SH-SY5Y (cell line): ENCODE data around the gene DAB2IP.

Source experiments
- GATA2 ChIP-seq: IDR thresholded peaks from 2 replicates; pipeline ENCODE4 v1.6.1; 2011; ENCODE audit warnings: mild to moderate bottlenecking, low read depth, low read length
- GATA3 ChIP-seq: IDR thresholded peaks from 2 replicates; pipeline ENCODE4 v1.6.1; 2011; ENCODE audit warnings: low read depth, mild to moderate bottlenecking, low read length, moderate library complexity

DNA sequence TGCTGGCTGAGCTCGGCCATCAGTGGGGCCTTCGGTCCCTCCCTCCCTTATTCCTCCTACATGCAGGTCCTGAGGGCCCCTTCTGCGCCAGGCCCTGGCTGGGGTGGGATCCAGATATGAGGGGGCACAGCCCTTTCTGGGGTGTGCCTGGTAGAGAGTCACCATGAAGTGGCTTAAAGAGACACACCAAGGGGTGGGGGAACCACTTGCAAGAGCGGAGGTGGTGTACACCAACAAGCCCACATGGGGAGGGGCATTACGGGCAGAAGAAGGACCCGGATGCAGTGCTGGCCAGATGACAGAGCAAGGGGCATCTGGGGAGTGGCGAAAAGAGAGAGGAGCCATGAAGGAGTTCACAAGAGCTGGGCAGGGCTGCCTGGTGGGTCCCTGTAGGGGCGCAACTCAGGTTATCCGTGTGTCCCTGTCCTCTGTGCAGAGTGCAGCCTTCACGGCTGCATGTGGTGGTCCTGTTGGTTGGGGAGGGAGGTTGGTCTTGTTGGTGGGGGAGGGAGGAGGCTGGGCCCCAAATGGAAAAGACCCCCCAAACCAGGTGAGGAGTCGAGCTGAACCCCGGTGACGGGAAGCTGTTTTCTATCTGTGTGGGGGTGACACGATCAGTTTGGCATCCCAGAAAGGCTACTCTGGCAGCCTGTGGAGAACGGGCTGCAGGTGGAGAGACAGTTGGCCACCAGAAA is 158.1 kb downstream of the DAB2IP start:
- TF ChIP-seq GATA2 (no peak), GATA3 (no peak)
